SK-N-SH (cell line): ENCODE data around the gene TP53I11. TPM values are rescaled to one million over a fixed set of nuclear protein-coding genes. Genes with fewer than 3 reads are reported as not detected.

Source experiments
- CTCF ChIA-PET: fragments of 300-600, 350-600 bp; formaldehyde crosslinking; extraction: SDS; loops from one replicate; lab custom pipeline; 2021; lab: Yijun Ruan, JAX
- POLR2A ChIA-PET: fragments of 350-600 bp; sonication (Branson Sonifier 250); formaldehyde crosslinking; extraction: SDS; loops from one replicate; lab custom pipeline; 2020; ENCODE audit warnings: antibody characterized with exemption, inconsistent platforms; lab: Yijun Ruan, JAX
- DNase-seq: peaks from one replicate; pipeline ENCODE4 v3.0.0; 2012
- H2AFZ ChIP-seq: fragments of 200-600 bp; sonication (generic); 2 replicates; pipeline ENCODE4 v1.8.1; 2016; ENCODE audit warnings: antibody characterized with exemption, mild to moderate bottlenecking, low read depth
- H3F3A ChIP-seq: fragments of 200-600 bp; sonication (generic); replicated peaks from 2 replicates; pipeline ENCODE3; 2016; ENCODE audit warnings: antibody characterized with exemption, mild to moderate bottlenecking; ENCODE audit not compliant: insufficient read depth
- H3K27ac ChIP-seq, 2 experiments: fragments of 200-500 bp in 1 of 2; fragments of 200-600 bp in 1 of 2; sonication (Bioruptor generic) in 1 of 2; sonication (generic), shearing (Covaris generic) in 1 of 2; 2 replicates each; pipeline versions ENCODE4 v1.5.1 to v1.6.1; 2014 to 2016; ENCODE audit warnings: low read depth in 2 of 2, inconsistent platforms in 1 of 2, low read length in 1 of 2, mild to moderate bottlenecking in 1 of 2, mixed read lengths in 1 of 2
- H3K27me3 ChIP-seq: fragments of 200-600 bp; sonication (generic), shearing (Covaris generic); 2 replicates; pipeline ENCODE4 v1.6.1; 2016; ENCODE audit warnings: mixed run types; ENCODE audit not compliant: insufficient read depth
- H3K36me3 ChIP-seq, 2 experiments: fragments of 200-500 bp in 1 of 2; fragments of 200-600 bp in 1 of 2; sonication (Bioruptor generic) in 1 of 2; sonication (generic) in 1 of 2; replicated peaks in 1 of 2; 2 replicates each; pipeline versions ENCODE3 to v1.5.1; 2014 to 2016; ENCODE audit warnings: low read length in 1 of 2, mild to moderate bottlenecking in 1 of 2; ENCODE audit not compliant: insufficient read depth in 2 of 2, control insufficient read depth in 1 of 2
- H3K4me1 ChIP-seq, 2 experiments: fragments of 200-500 bp in 1 of 2; fragments of 200-600 bp in 1 of 2; sonication (Bioruptor generic) in 1 of 2; sonication (generic), shearing (Covaris generic) in 1 of 2; 2 replicates each; pipeline versions ENCODE4 v1.5.1 to v1.6.1; 2014 to 2016; ENCODE audit warnings: low read depth in 1 of 2, low read length in 1 of 2, mixed run types in 1 of 2; ENCODE audit not compliant: insufficient read depth in 2 of 2, control insufficient read depth in 1 of 2
- H3K4me2 ChIP-seq: fragments of 200-600 bp; sonication (generic), shearing (Covaris generic); 2 replicates; pipeline ENCODE4 v1.6.1; 2017; ENCODE audit warnings: mixed run types
- H3K4me3 ChIP-seq, 2 experiments: fragments of 200-500 bp in 1 of 2; fragments of 200-600 bp in 1 of 2; sonication (Bioruptor generic) in 1 of 2; sonication (generic), shearing (Covaris generic) in 1 of 2; 2 replicates each; pipeline versions ENCODE4 v1.5.1 to v1.8.1; 2014 to 2016; ENCODE audit warnings: low read depth in 2 of 2, inconsistent platforms in 1 of 2, low read length in 1 of 2, mild to moderate bottlenecking in 1 of 2, mixed read lengths in 1 of 2, moderate library complexity in 1 of 2
- H3K79me2 ChIP-seq: fragments of 200-600 bp; sonication (generic); 2 replicates; pipeline ENCODE4 v1.8.1; 2017; ENCODE audit warnings: mild to moderate bottlenecking; ENCODE audit not compliant: insufficient read depth
- H3K9ac ChIP-seq: fragments of 200-600 bp; sonication (generic); 2 replicates; pipeline ENCODE4 v1.6.1; 2017; ENCODE audit warnings: mixed run types
- H3K9me2 ChIP-seq: fragments of 200-600 bp; sonication (generic); 2 replicates; pipeline ENCODE4 v1.6.1; 2017; ENCODE audit warnings: mixed run types
- H3K9me3 ChIP-seq: fragments of 200-600 bp; sonication (generic); 2 replicates; pipeline ENCODE4 v1.6.1; 2017; ENCODE audit warnings: mixed run types, mild to moderate bottlenecking, moderate library complexity
- H4K20me1 ChIP-seq: fragments of 200-600 bp; sonication (generic); 2 replicates; pipeline ENCODE4 v1.6.1; 2017; ENCODE audit warnings: mild to moderate bottlenecking, mixed run types; ENCODE audit not compliant: insufficient read depth
- CHD2 ChIP-seq: fragments of 150-350 bp; IDR thresholded peaks from 2 replicates; pipeline ENCODE4 v1.6.1; 2018; ENCODE audit warnings: low read length; ENCODE audit not compliant: partially characterized antibody
- ELF1 ChIP-seq: IDR thresholded peaks from 2 replicates; pipeline ENCODE4 v1.4.0; 2012
- FOSL2 ChIP-seq: IDR thresholded peaks from 2 replicates; pipeline ENCODE4 v1.4.0; 2012; ENCODE audit warnings: low read depth, mild to moderate bottlenecking, moderate library complexity, borderline replicate concordance
- FOXJ3 ChIP-seq: sonication (generic); formaldehyde crosslinking; IDR thresholded peaks from 2 replicates; pipeline ENCODE4 v1.5.1; 2020; ENCODE audit warnings: mild to moderate bottlenecking, missing genetic modification reagents
- FOXM1 ChIP-seq: IDR thresholded peaks from 2 replicates; pipeline ENCODE4 v1.4.0; 2012; ENCODE audit warnings: low read depth, mild to moderate bottlenecking
- GATA2 ChIP-seq: sonication (generic); formaldehyde crosslinking; IDR thresholded peaks from 2 replicates; pipeline ENCODE4 v1.5.0; 2020; ENCODE audit warnings: mild to moderate bottlenecking, missing genetic modification reagents
- MAX ChIP-seq: IDR thresholded peaks from 2 replicates; pipeline ENCODE4 v1.4.0; 2012; ENCODE audit warnings: low read depth
- MEF2A ChIP-seq: IDR thresholded peaks from 2 replicates; pipeline ENCODE4 v1.4.0; 2012; ENCODE audit warnings: low read depth, borderline replicate concordance
- NFIC ChIP-seq: IDR thresholded peaks from 2 replicates; pipeline ENCODE4 v1.4.0; 2012; ENCODE audit warnings: borderline replicate concordance
- NRF1 ChIP-seq: IDR thresholded peaks from 2 replicates; pipeline ENCODE4 v1.6.1; 2012; ENCODE audit warnings: low read depth, mild to moderate bottlenecking, low read length
- PBX3 ChIP-seq: IDR thresholded peaks from 2 replicates; pipeline ENCODE4; 2012
- POLR2AphosphoS5 ChIP-seq: IDR thresholded peaks from 2 replicates; pipeline ENCODE4 v1.6.1; 2012; ENCODE audit warnings: low read depth, low read length
- RAD21 ChIP-seq: IDR thresholded peaks from 2 replicates; pipeline ENCODE4 v1.6.1; 2012; ENCODE audit warnings: mild to moderate bottlenecking, low read length
- REST ChIP-seq: IDR thresholded peaks from 2 replicates; pipeline ENCODE4 v1.6.1; 2012; ENCODE audit warnings: mild to moderate bottlenecking, low read depth, low read length, moderate library complexity
- RFX5 ChIP-seq: IDR thresholded peaks from 2 replicates; pipeline ENCODE4 v1.6.1; 2012; ENCODE audit warnings: mild to moderate bottlenecking, improper control_type of control experiment, low read length
- RXRA ChIP-seq: IDR thresholded peaks from 2 replicates; pipeline ENCODE4 v1.4.0; 2012; ENCODE audit warnings: low read depth, mild to moderate bottlenecking, borderline replicate concordance
- SIN3A ChIP-seq: IDR thresholded peaks from 2 replicates; pipeline ENCODE4 v1.6.1; 2012; ENCODE audit warnings: low read depth, mild to moderate bottlenecking, low read length, moderate library complexity, borderline replicate concordance
- SMC3 ChIP-seq: IDR thresholded peaks from 2 replicates; pipeline ENCODE4 v1.6.1; 2012; ENCODE audit warnings: low read depth, low read length, improper control_type of control experiment
- TAF1 ChIP-seq: IDR thresholded peaks from 2 replicates; pipeline ENCODE4 v1.6.1; 2012; ENCODE audit warnings: low read depth, mild to moderate bottlenecking, low read length, moderate library complexity, borderline replicate concordance
- TCF12 ChIP-seq: IDR thresholded peaks from 2 replicates; pipeline ENCODE4 v1.4.0; 2012
- TEAD4 ChIP-seq: IDR thresholded peaks from 2 replicates; pipeline ENCODE4 v1.4.0; 2012; ENCODE audit warnings: mild to moderate bottlenecking, borderline replicate concordance; ENCODE audit not compliant: insufficient read depth
- USF2 ChIP-seq: fragments of 150-350 bp; IDR thresholded peaks from 2 replicates; pipeline ENCODE4 v1.6.1; 2017; ENCODE audit warnings: antibody characterized with exemption, low read length, low read depth, borderline replicate concordance
- YY1 ChIP-seq: IDR thresholded peaks from 2 replicates; pipeline ENCODE4 v1.4.0; 2012; ENCODE audit warnings: low read depth, mild to moderate bottlenecking
- ZBTB33 ChIP-seq: IDR thresholded peaks from 2 replicates; pipeline ENCODE4 v1.4.0; 2012; ENCODE audit warnings: low read depth, borderline replicate concordance
- WGBS: methylation state at CpG from one replicate; pipeline ENCODE4 v1.1.6; 2017; ENCODE audit warnings: low lambda C conversion rate; 5-methylcytosine and 5-hydroxymethylcytosine counted together
- polyA plus RNA-seq, 3 experiments: library from polyadenylated mRNA; depleted of rRNA; stranded (reverse); fragments of >200 nt; gene quantifications; 2 replicates each; pipeline ENCODE4 v1.2.3, GENCODE V29; 2012

TP53I11 gene
- polyA plus RNA-seq, 1 of the 3 experiments (the other 2 are of a cell fraction): 6.6 TPM

GRCh38 chr11:44928144-44928543 lies 22.5 kb downstream of the TP53I11 start (continued):
- no peak for TF ChIP-seq MEF2A
- TF ChIP-seq, all 33 proteins: peak for 0

GRCh38 chr11:44927174-44927661 lies 23.5 kb downstream of the TP53I11 start:
- Histone ChIP-seq H3K79me2 (no peaks in the 10 kb centered on the region), H3K27me3 (no peaks in the 10 kb centered on the region), H3K36me3 (no peaks in the 10 kb centered on the region), H2AFZ (no peak overlapping the region), H3K27ac (no peak overlapping the region), H3K9me3 (no peaks in the 10 kb centered on the region), H3K4me1 (peaks cover 0 to 8% of the 10 kb centered on the region in 2 experiments; a peak in 1 of 4 replicates), H3K9me2 (no peaks in the 10 kb centered on the region), H3F3A (no peaks in the 10 kb centered on the region), H3K4me3 (peak overlapping the region in 1 of 2 experiments; percentile 21; a peak in 1 of 4 replicates), H3K4me2 (no peak overlapping the region), H3K9ac (no peak overlapping the region), H4K20me1 (no peaks in the 10 kb centered on the region)
- ChIA-PET CTCF (interaction anchor here (0.6 to 24.2 kb wide), 69 partner anchors 9 to 606 kb away, joined by 3 to 1245 read pairs (median 4); partner anchors contain the start of genes CD82 and TP53I11), POLR2A (no interaction called here)
- 17% methylated on average over 11 of the region's 16 CpGs for WGBS
- DNase-seq: peak; percentile 82
- TF ChIP-seq TEAD4 (no peak), ELF1 (no peak), NRF1 (no peak), USF2 (no peak), GATA2 (CRISPR knock-in tag) (no peak), SIN3A (no peak), POLR2AphosphoS5 (no peak), NFIC (no peak), RFX5 (no peak), YY1 (no peak), RAD21 (peak; percentile 68), TCF12 (no peak), FOXM1 (no peak), TAF1 (no peak), REST (no peak), FOSL2 (no peak), PBX3 (no peak), SMC3 (peak; percentile 68), MAX (no peak), RXRA (no peak), ZBTB33 (no peak), CHD2 (no peak), FOXJ3 (CRISPR knock-in tag) (no peak)
